ENCODE data around the gene ZNF511.
"Not testable (repeated sequence)": the region's sequence is repeated elsewhere in the genome, so short reads cannot be mapped to it uniquely, and the experiment has no call there.

Gene ZNF511

GRCh38 chr10:133313192-133313591 is 4.5 kb downstream of the ZNF511 start:
- no peak overlapping the region for H3K4me3 ChIP-seq (ENCODE audit: low read depth, low read length)
- no peak for DNase-seq (ENCODE audit: low read depth)
- TF ChIP-seq, protein P1, sequence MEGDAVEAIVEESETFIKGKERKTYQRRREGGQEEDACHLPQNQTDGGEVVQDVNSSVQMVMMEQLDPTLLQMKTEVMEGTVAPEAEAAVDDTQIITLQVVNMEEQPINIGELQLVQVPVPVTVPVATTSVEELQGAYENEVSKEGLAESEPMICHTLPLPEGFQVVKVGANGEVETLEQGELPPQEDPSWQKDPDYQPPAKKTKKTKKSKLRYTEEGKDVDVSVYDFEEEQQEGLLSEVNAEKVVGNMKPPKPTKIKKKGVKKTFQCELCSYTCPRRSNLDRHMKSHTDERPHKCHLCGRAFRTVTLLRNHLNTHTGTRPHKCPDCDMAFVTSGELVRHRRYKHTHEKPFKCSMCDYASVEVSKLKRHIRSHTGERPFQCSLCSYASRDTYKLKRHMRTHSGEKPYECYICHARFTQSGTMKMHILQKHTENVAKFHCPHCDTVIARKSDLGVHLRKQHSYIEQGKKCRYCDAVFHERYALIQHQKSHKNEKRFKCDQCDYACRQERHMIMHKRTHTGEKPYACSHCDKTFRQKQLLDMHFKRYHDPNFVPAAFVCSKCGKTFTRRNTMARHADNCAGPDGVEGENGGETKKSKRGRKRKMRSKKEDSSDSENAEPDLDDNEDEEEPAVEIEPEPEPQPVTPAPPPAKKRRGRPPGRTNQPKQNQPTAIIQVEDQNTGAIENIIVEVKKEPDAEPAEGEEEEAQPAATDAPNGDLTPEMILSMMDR (IDR thresholded peaks at IDR 0.05; ENCODE audit: low read depth, low read length, missing control alignments), result no peak

- H3K4me3 ChIP-seq (ENCODE audit: low read depth, low read length), result no peak overlapping the region
- DNase-seq (ENCODE audit: low read depth), result no peak
- TF ChIP-seq, protein P1 (IDR thresholded peaks at IDR 0.05; ENCODE audit: low read depth, low read length, missing control alignments), result no peak
Measured at GRCh38 chr10:133314911-133315310, 6.2 kb downstream of the ZNF511 start.

DNA sequence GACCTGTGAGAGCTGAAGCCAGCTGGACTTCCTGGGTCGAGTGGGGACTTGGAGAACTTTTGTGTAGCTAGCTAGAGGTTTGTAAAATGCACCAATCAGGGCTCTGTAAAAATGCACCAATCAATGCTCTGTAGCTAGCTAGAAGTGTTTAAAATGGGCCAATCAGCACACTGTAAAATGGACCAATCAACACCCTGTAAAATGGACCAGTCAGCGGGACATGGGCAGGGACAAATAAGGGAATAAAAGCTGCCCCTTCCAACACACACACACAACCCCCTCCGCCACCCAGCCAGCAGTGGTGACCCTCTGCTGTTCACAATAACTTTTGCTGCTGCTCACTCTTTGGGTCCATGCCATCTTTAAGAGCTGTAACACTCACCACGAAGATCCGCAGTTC is 7.1 kb downstream of the ZNF511 start:
- TF ChIP-seq, protein P1 (IDR thresholded peaks at IDR 0.05; ENCODE audit: low read depth, low read length, missing control alignments), result no peak
- no peak overlapping the region for H3K4me3 ChIP-seq (ENCODE audit: low read depth, low read length)
- no peak for DNase-seq (ENCODE audit: low read depth)

DNA sequence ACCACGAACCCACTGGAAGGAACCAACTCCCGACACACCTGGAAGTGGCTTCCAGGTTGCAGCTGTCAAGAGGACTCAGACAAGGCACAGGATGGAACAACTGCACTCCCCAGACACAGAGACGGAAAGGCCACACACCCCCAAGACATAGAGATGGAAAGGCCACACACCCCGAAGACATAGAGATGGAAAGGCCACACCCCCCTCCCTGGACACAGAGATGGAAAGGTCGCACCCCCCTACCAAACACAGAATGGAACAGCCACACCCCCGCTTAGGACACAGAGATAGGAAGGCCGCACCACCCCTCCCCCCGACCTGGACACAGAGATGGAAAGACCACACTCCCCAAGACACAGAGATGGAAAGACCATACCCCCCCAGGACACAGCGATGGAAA is 7.6 kb downstream of the ZNF511 start:
- DNase-seq (ENCODE audit: low read depth), result no peak
- H3K4me3 ChIP-seq (ENCODE audit: low read depth, low read length), result no peak overlapping the region
- TF ChIP-seq, protein P1 (IDR thresholded peaks at IDR 0.05; ENCODE audit: low read depth, low read length, missing control alignments), result no peak

DNA sequence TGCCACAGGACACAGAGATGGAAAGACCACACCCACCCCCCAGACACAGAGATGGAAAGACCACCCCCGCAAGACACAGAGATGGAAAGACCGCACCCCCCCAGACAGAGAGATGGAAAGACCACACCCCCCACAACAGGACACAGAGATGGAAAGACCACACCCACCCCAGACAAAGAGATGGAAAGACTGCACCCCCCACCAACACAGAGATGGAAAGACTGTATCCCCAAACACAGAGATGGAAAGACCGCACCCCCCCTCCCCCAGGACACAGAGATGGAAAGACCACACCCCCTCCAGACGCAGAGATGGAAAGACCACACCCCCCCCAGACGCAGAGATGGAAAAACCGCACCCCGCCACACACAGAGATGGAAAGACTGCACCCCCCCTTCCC is 8.0 kb downstream of the ZNF511 start:
- TF ChIP-seq, protein P1 (IDR thresholded peaks at IDR 0.05; ENCODE audit: low read depth, low read length, missing control alignments), result no peak
- no peak for DNase-seq (ENCODE audit: low read depth)
- H3K4me3 ChIP-seq (ENCODE audit: low read depth, low read length), result no peak overlapping the region

DNA sequence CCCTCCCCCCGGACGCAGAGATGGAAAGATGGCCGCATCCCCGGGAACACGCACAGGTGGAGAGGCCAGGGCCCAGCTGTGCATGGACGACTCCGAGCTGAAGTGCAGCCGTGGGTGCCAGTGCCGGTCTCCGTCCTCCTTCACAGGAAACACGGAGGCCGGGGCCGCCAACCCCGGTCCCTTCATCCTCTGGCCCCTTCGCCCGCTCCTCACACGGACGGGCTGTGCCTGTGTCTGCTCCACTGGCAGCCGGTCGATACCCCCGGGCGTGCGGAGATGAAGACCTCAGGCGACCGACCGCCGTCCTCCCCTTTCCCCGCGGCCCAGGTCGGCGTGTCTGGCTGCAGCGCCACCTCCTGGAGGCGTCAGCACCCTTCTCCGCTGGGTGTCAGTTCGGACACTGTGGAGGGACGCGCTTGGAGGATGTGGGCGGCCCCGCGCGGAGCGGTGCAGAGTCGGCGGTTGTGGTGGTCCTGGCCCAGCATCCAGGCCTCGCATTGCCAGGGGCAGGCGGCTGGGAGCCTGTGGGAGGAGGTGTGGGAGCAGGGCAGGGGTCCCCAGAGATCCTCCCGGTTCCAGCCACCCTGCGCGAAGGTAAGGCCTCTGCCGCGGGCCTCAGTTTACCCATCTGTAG is 9.9 kb downstream of the ZNF511 start:
- TF ChIP-seq, protein P1 (IDR thresholded peaks at IDR 0.05; ENCODE audit: low read depth, low read length, missing control alignments), result peak; percentile 73
- H3K4me3 ChIP-seq (ENCODE audit: low read depth, low read length), result peak overlapping the region; percentile 21
- DNase-seq (ENCODE audit: low read depth), result no peak

- not testable (repeated sequence) for DNase-seq (ENCODE audit: low read depth); H3K4me3 ChIP-seq (ENCODE audit: low read depth, low read length)
Measured at GRCh38 chr10:133320852-133321422, 12.2 kb downstream of the ZNF511 start.

GRCh38 chr10:133322064-133322709 is 13.5 kb downstream of the ZNF511 start:
- DNase-seq (ENCODE audit: low read depth); H3K4me3 ChIP-seq (ENCODE audit: low read depth, low read length): not testable (repeated sequence)
